SH-SY5Y (cell line): ENCODE measurements around the gene RBMS1.

Experiments
- GATA2 ChIP-seq: IDR thresholded peaks from 2 replicates; pipeline ENCODE4 v1.6.1; 2011; ENCODE audit warnings: mild to moderate bottlenecking, low read depth, low read length
- GATA3 ChIP-seq: IDR thresholded peaks from 2 replicates; pipeline ENCODE4 v1.6.1; 2011; ENCODE audit warnings: low read depth, mild to moderate bottlenecking, low read length, moderate library complexity

- no peak for TF ChIP-seq GATA2
- TF ChIP-seq GATA3 = no peak
Measured at GRCh38 chr2:160499865-160500264, 6.3 kb upstream of the RBMS1 start.
